Esophagus muscularis mucosa (tissue), 4 donors: Measurements from ENCODE around the gene CHRDL1.

Source experiments
- CTCF ChIP-seq, 3 experiments: fragments of 200-600 bp in 2 of 3; fragments of 450-650 bp in 1 of 3; sonication (generic) in 2 of 3; IDR thresholded peaks; one replicate each; pipeline ENCODE4 v1.5.1; 2017 to 2019; ENCODE audit warnings: antibody characterized with exemption in 3 of 3, mild to moderate bottlenecking in 2 of 3, moderate library complexity in 1 of 3
- EP300 ChIP-seq: sonication (generic); formaldehyde crosslinking; IDR thresholded peaks from one replicate; pipeline ENCODE4 v1.6.1; 2017; ENCODE audit warnings: antibody characterized with exemption
- POLR2A ChIP-seq: fragments of 450-650 bp; IDR thresholded peaks from one replicate; pipeline ENCODE4 v1.6.1; 2017; ENCODE audit warnings: antibody characterized with exemption, moderate library complexity, mild to moderate bottlenecking, low read depth
- POLR2AphosphoS5 ChIP-seq, 2 donors: sonication (generic); formaldehyde crosslinking; IDR thresholded peaks; one replicate each; pipeline ENCODE4 v1.6.1; 2017; ENCODE audit warnings: antibody characterized with exemption in 2 of 2

DNA sequence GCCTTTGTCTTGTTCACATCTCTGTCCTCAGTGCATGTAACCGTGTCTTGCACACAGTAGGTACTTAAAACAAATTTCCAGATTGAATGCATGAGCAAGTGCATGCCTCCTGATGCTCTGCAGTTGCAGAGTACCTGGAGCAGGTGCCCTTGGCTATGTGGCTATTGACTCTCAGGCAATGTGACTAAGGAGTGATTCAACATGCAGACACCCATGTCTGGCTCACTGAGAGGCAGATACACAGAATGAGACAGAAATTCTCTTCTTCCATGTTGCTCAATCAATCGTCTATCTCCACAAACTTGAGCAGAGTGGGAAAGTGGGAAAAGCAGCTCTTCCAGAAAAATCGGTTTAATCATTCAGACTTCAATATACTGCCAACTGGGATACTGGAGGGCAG, 111.0 kb downstream of the CHRDL1 start:
- TF ChIP-seq POLR2A = no peak
- no peak for TF ChIP-seq CTCF (IDR thresholded peaks at IDR 0.05)
- no peak for TF ChIP-seq POLR2AphosphoS5 (IDR thresholded peaks at IDR 0.05)
- no peak for TF ChIP-seq EP300
